ENCODE measurements around the gene TBX3.

- TF ChIP-seq HDAC2 (IDR thresholded peaks at IDR 0.05) (no peak), RFX5 (IDR thresholded peaks at IDR 0.05) (no peak), CBX2 (IDR thresholded peaks at IDR 0.05; ENCODE audit: borderline replicate concordance, low read depth) (no peak), RAD21 (conservative IDR thresholded peaks at IDR 0.05 in 1 of 2, IDR thresholded peaks at IDR 0.05 in 1 of 2) (no peak), CTCF (IDR thresholded peaks at IDR 0.05) (no peak), MAFK (IDR thresholded peaks at IDR 0.05; ENCODE audit: partially characterized antibody) (no peak), KDM1A (IDR thresholded peaks at IDR 0.05; ENCODE audit: low read depth) (no peak), EP300 (IDR thresholded peaks at IDR 0.05) (no peak), MAX (IDR thresholded peaks at IDR 0.05) (no peak), HOXB13 (CRISPR knock-in tag; IDR thresholded peaks at IDR 0.05; ENCODE audit: low read depth) (no peak)
Measured at GRCh38 chr12:114695305-114695592, 11.3 kb upstream of the TBX3 start.

Data from A549 (cell line).